HG03575 (cell line): Measurements from ENCODE around the gene EHD4.

Source experiments
- ATAC-seq: cut with Tn5 transposase; IDR thresholded peaks from one replicate; pipeline ENCODE4 v1.9.1; 2021; ENCODE audit not compliant: unreplicated experiment, insufficient number of reproducible peaks, low FRiP score; ENCODE audit errors: extremely low read depth

EHD4 gene

DNA sequence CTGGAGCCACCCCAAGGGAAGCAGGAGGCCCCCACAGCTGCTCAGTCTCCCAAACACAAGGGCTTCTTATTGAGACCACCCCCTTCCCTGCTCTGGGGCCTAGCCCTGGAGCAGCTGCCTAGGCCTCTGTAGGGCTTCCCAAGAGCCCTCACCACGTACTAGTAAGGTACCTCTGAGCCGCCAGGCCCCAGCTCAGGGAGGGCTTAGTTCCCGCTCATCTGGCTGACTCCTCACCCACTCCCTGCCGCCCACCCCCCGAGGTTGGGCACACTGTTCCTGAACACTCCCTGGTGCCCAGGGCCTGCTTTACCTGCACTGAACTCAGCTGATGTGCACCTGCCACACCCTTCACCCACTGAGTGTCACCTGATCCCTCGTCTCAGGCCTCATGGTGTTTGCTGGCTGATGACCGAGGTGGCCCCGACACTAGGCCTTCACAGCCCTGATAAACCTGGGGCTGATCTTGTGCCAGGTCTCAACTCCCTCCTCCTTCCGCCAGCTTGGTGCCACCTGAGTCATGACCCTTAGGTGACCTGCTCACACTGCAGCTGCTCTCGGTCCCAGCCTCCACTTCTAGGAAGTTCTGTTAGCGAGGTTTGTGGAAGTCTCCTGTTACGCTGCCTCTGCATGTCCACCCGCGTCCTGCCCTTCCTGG lies 60.5 kb downstream of the EHD4 start:
- no peak for ATAC-seq

DNA sequence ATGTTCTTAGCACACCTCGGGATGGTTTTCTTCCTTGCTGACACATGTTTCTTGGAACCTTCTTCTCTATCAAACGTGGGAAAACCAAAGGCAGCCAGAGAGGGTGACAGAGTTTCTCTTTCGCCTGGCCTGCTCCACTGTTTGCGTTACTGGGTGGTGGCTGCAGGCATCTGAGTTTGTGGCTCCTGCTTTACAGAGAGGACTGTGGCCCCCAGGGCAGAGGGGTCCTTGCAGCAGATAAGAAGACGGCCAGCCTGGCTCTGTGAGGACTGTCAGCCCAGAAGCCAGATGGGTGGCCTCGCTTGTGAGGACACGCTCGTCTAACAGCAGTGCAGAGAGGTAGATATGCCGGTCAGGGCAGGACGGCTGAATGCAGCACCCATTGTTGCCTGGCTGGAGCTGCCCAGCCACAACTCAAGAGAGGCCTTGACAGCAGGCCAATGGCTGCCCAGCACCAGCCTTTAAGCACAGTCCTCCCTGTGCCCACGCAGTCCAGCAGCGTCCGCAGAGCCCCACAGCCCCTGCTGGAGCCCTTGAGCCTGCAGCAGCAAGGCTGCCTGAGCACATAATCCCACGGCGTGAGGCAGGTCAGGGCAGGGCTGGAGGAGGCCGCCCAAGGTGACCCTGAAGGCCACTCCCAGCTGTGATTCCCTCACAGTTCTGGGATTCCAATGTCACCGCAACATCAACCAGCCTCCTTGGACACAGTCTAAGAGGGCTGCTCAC lies 63.5 kb downstream of the EHD4 start:
- no peak for ATAC-seq

- ATAC-seq: no peak
Measured at GRCh38 chr15:41907141-41907540, 65.2 kb downstream of the EHD4 start.

- ATAC-seq: no peak
Measured at GRCh38 chr15:41906608-41907007, 65.7 kb downstream of the EHD4 start.

- no peak for ATAC-seq
Measured at GRCh38 chr15:41905036-41905793, 67.1 kb downstream of the EHD4 start.

GRCh38 chr15:41904541-41905005 lies 67.8 kb downstream of the EHD4 start:
- ATAC-seq: no peak

DNA sequence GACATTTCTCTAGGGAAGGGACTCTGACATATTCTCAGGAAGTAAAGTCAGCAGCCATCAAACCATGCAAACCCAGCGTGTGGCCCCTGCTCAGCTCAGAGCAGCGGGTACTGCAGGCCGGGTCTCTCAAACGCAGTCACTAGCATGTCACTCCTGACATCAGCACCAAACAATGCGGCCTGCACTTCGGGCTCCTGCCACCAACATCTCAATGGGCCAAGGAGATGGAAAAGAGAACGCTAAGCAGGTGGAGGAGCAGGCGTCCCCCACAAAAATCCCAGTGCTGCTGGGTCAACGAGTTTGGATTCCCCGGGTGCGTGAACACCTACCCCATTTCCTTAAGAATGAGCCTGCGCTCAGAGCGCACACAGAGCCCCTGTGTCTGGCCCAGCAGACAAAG lies 68.6 kb downstream of the EHD4 start:
- no peak for ATAC-seq

DNA sequence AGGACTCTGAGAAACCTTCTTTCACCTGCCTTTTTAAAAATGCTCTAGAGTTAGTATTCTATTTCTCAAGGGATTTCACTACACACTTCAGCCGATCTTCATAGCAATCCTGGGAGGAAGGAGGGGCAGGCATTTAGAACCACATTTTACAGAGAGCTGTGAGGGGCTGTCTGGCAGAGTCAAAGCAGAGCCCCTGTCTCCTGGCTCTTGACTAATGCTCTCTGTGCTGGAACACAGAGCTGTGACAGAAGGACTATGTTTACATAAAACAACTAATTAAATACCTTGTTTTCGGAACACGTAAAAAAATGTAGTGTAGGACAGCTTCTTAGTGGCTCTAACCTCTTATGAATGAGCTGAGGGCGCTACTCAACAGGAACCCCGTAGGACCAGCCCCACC lies 70.9 kb downstream of the EHD4 start:
- ATAC-seq: no peak

GRCh38 chr15:41900526-41901380 lies 71.6 kb downstream of the EHD4 start:
- no peak for ATAC-seq

DNA sequence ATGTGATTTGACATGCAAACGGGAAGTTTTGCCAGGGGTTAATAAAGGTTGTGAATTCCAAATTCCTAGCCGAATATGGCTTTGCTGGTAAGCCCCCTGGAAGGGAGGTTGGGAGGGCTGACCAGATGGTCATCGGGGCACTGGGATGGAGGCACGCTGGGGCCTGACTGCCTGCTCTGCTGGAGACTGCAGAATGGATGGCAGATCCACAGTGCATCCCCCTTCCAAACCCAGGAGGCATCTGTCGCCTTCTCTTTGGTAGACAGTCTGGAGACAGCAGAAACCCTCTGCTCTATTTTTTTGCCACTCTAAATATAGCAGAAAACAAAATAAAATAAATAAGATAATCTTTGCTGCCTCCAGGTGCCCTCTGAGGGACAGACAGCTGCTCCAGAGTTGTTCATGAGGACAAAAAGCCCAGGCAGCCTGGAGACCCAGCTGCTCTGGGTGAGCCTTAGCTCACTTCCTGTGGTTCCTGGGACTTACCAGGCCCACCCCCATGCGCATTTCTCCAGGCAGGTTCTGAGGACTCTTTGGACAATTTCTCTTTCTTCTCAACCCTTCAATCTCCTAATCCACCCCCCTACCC lies 72.4 kb downstream of the EHD4 start:
- no peak for ATAC-seq

DNA sequence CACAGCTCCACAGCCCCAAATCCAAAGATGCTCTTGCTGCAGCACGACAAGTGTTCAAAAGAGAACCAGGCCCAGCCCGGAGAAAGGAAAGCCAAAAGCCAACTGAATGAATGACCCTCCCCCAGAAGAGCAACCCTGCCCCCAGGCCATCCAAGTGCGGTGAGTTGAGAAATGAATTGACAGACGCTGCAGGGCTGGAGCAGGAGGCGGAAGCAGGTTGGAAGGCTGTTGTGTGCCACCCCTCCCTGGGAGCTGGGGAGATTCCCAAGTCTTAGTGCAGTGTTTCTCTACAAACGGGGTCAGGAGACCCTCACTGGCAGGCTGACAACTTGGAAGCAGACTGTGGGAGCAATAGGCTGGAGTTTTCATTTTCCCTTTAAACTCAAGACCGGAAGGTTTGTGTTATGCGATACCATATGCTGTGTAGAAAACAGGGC lies 75.0 kb downstream of the EHD4 start:
- ATAC-seq: no peak

- ATAC-seq: no peak
Measured at GRCh38 chr15:41896566-41896965, 75.8 kb downstream of the EHD4 start.

GRCh38 chr15:41895957-41896356 lies 76.4 kb downstream of the EHD4 start:
- ATAC-seq: no peak

- no peak for ATAC-seq
Measured at GRCh38 chr15:41895491-41895890, 76.9 kb downstream of the EHD4 start.

- ATAC-seq: no peak
Measured at GRCh38 chr15:41894791-41895463, 77.4 kb downstream of the EHD4 start.

DNA sequence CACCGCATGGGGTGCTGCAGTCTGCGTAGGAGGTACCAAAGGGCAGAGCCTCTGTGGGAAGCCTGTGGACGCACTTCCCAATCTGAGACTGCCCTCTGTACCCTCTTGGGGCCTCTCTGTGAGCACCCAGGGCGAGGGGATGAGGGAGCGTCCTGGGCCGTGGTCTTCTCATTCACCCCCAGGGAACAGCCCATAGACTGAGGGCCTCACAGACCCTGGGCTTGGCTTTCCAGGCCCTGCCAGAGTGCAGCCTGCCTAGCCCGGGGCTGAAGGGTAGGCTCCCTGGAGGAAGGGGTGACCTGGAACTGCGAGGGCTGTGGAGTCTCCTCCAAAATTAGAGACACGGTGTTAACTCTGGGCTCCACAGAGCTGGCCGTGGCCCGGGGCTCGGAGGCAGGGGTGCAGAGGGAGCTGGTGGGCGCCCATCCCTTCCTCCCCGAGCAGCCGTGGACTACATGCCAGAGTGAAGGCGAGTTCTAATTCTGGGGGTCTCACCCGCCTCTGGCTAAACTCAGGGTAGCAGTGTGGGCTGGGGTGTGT lies 78.0 kb downstream of the EHD4 start:
- ATAC-seq: no peak

DNA sequence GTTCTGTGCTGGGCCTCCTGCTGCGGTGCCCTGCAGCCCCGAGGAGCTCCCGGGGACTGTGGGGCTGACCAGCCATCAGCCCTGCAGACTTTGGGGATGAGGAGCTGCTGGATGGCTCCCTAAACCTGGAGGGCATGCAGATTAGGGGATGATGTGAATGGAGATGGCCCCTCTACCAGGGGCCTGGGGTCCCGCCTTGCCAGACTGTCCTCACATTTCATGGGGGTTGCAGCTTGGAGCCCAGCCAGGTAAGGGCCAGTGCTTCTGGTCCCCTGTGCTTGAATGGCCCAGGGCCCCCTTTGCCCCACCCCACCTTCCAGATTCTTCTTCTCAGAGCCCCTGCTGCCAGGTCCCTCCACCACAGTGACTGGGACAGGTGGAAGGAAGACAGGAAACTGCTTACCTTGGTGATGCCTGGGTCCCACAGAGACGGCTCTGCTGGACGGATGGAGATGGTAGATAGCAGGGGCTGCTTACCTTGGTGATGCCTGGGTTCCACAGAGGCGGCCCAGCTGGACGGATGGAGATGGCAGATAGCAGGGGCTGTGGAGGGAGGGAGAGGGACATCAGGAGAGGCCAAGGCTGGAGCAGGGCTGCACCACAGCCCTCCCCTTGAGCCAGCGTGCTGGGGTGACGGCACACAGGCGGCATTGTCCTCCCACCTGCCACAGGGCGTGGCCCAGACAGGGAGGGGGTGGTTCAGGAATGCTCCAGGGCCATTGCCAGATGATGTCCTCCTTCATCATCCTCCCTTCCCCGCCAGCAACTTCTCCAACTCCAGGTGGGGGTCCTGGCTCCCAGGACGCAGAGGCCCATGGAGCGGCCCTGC lies 78.7 kb downstream of the EHD4 start, which contains the start of gene SPTBN5:
Gene SPTBN5 (minus strand): TSS at position 632 of the 829 bp plus-strand sequence. CDS start 556 bp downstream, at position 76.
- no peak for ATAC-seq
